ENCODE measurements around the gene ANTXR2.

ANTXR2 gene

DNA sequence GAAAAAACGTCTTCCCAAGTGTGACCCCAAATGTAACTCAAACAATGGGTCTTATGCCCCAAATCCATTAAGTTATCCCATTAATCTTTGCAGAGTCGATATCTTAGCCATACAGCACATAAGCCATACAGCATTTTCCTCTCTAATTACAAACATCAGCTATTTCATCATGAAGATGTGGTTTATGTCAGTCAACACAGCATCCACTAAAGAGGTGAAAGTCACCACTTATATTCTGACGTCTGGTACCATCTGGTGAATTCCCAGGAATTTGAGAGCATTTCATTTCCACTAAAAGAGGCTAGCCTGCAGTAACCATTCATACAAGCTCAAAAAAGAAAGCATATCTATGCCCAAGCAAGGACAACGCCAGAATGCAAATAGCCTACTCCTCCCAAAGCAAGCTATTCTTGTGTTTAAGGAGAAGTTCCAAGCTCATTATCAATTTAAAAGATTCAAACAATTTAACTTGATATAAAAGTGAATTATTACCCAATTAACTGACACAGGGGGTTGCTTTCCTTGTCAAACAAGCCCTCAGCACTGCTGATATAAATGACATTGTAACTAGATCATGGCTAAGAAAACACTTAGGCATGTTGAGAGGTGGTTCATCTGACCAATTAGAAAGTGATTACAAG, 203.3 kb downstream of the ANTXR2 start:
- DNase-seq (ENCODE audit: low spot score), result no peak

DNA sequence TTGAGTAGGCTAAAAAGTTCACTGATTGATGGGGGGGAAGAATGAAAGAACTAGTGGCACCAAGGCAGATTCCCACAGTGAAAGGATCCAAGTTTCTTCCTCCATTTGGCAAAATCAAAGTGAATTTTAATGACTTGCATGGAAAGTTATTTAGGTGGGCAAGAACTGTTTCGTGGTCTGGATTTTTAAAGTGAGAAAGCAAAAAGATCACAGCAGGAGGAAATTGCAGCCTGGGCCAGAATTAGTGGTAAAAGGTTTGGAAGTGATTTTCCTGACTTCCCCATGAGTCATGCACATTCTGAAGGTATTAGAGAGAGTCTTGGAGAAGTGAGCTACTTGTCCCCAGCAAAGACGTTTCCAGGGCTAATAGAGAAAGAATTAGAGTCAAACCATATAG, 207.8 kb downstream of the ANTXR2 start:
- DNase-seq (ENCODE audit: low spot score), result no peak

DNA sequence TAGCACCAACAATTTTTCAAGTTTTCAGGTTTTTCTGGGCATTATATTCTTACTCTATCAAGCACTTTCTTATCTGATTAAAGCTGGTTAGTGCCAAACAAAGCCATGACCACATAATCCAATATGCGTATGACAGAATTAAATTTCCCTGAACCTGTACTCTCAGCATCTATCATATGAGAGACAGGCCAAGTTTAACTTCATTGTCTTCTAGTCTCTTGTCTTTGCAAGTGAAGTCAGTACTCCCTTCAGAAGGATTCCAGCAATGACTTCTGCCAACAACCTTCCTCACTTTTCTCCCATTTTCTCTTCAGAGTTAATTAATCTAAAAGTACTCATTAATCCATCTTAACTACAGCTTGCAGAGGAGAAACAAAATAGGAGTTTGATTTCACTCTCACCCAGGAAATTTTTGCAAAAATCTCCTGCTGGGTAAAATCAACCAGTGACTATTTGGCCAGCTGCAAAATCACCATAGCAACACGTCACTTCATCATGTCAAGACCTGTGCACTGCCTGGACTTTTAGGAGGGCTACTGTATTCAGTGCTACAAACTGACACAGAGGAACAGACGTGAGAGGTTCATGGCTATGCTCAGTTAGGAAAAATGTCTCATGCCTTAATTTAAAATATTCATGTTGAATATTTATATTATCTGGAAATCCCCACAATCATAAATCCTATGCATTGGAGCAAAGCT, 208.4 kb downstream of the ANTXR2 start:
- DNase-seq (ENCODE audit: low spot score), result no peak

DNA sequence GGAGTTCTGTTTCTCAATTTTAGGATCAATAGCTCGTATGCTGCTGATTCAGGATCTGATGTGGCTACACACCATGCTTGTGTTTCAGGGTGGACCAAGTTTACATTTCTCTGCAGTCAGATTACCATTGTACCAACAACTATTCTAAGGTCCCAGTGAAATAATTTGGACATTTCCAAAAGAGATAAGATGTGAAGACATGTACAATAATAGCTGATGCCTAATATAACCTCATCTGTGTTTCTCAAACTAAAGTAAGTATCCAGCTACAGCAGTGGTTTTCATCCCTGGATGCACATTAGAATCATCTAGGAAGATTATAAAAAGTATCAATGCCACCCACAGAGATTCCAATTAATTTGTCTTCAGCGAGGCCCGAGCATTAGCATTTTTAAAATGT, 209.7 kb downstream of the ANTXR2 start:
- DNase-seq (ENCODE audit: low spot score), result no peak

DNA sequence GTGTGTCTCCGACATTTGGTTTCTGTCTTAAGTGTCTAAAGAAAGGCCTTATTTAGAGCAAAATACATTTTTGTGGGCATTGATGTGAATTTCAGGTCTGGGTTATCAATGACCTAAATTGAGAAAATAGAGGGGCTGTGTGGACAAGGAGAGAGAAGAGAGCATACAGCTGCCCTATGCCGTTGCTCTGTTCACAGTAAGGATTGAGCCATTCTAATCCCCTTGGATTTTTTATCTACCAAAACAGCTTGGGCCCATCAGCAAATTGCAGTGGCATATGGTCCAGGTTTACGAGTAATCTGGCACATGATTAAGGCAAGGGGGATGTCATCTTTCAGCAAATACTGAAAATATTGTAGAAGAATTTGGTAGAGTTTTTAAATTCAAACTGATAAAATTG, 210.2 kb downstream of the ANTXR2 start:
- DNase-seq (ENCODE audit: low spot score), result no peak

DNA sequence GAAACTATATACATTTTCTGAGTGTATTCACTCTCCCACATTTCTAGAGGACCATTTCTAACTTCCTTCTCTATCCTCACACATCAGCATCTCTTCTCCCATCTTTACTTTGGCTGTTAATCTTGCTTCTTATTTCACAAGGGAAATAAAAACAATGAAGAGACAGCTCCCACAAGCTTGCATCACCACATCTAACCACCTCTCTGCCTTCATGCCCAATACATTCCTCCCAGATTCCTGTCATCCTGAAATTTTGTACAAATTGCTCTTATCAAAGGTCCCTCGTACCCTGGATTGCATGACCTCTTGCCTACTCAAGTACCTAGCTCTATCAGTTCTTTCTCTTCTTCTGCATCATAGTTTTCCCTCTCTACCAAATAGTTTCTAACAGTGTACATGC, 215.2 kb downstream of the ANTXR2 start:
- no peak for DNase-seq (ENCODE audit: low spot score)

DNA sequence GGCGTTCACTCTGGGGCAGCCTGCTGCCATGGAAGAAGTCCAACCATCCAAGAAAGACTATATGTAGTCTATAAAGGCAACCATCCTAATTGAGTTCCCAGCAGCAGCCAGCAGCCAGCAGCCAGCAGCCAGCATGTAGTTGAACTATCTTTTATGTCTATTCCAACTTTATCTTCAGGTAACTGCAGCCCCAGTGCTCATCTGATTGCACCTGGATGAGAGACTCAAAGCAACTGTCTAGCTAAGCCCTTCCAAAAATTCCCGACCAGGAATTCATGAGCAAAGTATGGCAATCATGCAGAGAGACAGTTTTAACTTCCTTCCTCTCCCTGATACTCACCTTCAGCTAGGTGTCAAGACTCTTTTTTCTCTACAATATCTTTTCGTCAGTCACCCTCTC, 216.8 kb downstream of the ANTXR2 start:
- DNase-seq (ENCODE audit: low spot score), result no peak

DNA sequence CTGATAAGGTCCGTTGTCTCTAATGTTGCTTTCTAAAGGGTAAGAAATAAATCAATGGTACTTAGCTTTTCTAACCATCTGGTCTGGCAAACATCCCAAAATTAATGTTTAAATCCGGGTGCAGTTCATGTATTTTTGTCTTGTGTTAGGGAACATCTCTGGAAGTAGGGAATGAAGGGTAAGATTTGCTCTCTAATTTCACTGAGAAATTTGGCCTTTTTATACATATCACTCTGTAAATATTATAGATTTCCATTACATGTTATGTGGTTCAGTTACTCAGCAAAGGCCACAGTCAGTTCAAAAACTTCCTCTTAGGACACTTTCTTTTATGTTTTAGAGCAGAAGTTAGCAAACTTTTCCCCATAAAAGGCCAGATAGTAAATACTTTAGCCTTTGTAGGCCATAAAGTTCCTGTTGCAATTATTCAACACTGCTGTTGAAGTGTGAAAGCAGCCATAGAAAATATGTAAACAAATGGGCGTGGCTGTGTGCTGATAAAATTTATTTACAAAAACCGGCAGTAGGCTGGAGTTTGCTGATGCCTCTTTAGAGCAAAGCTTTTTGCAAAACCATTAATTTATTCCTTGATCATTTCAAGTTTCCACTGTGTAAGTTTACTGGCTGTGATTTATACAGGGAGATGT, 218.1 kb downstream of the ANTXR2 start:
- DNase-seq (ENCODE audit: low spot score), result no peak

DNA sequence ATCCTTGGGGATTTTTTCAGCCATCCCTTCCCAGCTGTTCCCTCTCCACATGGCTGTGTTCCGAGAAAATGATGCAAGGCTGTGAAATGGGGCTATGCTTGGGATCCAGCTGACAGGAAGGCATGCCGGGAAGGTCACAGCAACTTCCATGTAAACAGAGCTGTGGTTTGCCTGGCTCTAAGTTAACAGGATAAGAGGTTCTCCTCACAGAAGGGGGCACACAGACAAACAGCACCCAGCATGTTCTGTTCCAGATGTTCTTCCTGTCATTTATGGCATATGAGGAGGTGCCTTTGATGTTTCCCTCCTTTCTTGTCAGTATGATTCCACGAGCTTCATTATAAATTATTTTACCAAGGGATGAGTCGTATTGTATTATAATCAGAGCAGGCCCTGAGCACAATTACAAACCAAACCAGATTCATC, 220.7 kb downstream of the ANTXR2 start:
- DNase-seq (ENCODE audit: low spot score), result no peak

DNA sequence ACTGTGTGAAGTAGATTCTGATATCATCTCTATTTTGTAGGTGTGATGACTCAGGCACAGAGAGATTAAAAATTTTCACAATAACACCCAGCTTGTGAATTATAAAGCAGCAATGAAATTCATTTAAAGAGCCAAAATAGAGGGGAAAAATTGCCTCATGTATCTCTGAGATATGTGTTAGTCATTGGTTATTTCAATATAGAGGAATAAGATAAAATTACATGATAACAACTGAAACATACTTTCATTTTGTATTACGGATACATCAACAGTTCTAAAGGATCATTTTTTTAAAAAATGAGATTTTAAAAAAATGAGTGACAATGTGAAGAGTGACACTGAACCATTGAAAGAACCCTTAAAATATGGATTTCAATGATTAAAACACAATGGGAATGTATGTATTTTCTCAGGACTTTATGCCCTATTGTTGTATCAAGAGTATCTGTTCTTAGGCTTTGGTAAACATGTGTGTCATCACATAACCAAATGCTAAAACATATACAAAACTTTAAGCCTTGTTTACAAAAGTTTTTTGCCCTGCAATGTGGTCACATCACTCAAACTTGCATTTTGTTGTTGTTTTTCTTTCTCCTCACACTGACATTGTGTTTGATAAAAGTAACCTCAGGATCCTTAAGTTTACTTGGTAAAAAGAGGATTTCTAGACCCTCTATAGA, 221.3 kb downstream of the ANTXR2 start:
- DNase-seq (ENCODE audit: low spot score), result no peak

All from hematopoietic multipotent progenitor cell treated with erythropoietin and hydrocortisone succinate and interleukin-3 and kit ligand, for 15 days (in vitro differentiated cells).